HG03575 (cell line): Measurements from ENCODE around the gene TMPRSS11D.

Experiments used
- ATAC-seq: cut with Tn5 transposase; IDR thresholded peaks from one replicate; pipeline ENCODE4 v1.9.1; 2021; ENCODE audit not compliant: unreplicated experiment, insufficient number of reproducible peaks, low FRiP score; ENCODE audit errors: extremely low read depth

Gene TMPRSS11D

DNA sequence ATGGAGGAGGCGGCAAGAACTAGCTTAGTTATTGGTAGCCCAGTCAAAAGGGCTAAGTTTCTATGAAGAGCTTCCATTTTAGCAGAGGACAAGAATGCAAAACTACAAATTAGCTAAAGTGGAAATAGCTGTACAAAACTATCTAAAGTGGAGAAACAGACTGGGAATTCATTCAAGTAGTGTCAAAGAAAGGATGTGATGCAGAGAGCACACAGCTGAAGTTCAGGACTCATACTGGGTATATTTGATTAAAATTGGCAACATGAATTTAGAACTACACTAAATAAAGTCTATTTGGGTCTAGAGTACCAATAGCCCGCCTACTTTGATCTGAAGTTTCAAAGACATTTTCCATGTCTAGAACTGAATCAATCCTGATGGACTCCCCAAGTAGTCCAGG, 96.5 kb downstream of the TMPRSS11D start:
- no peak for ATAC-seq

- ATAC-seq = no peak
Measured at GRCh38 chr4:67785528-67785927, 98.3 kb downstream of the TMPRSS11D start.

- no peak for ATAC-seq
Measured at GRCh38 chr4:67779631-67780030, 104.2 kb downstream of the TMPRSS11D start.

- no peak for ATAC-seq
Measured at GRCh38 chr4:67776746-67777145, 107.1 kb downstream of the TMPRSS11D start.
